Stimulated activated CD4-positive, alpha-beta T cell treated with anti-CD3 and anti-CD28 coated beads, Interleukin-4, amount 100 ng/mL, for 4 hours (primary cell): ENCODE measurements around the gene CCDC107.

ENCODE experiments used
- DNase-seq, 2 experiments: peaks; one replicate each; pipeline ENCODE4 v3.0.0-alpha.2; 2020

Gene CCDC107

GRCh38 chr9:35664531-35665470, 6.7 kb downstream of the CCDC107 start, which contains the start of gene ARHGEF39:
TSS of gene ARHGEF39 (minus strand) at chr9:35665195. CDS start at chr9:35665169, 26 bp downstream.
- DNase-seq = peak; percentile 54 to 61

GRCh38 chr9:35665471-35665818, 7.4 kb downstream of the CCDC107 start:
- no peak for DNase-seq

GRCh38 chr9:35666045-35666444, 8.0 kb downstream of the CCDC107 start:
- DNase-seq = no peak

DNA sequence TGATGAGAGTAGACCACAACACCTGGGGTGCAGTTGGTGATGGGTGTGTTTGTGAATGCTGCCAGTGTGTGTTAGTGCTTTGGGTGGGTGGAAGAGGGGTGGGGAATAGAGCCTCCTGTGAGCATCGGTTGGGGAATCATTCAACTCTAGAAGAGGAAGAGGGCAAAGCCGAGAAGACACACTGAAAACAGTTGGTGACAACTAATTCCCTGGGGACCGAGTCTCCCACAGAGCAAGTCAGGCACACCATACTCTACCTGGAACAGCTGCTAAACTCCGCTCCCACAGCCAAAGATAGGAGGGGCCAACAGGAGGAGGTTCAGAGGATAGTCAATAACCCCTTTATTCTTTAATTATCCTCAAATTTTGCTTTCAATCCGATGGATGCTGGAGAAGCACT, 8.5 kb downstream of the CCDC107 start:
- DNase-seq = no peak

DNA sequence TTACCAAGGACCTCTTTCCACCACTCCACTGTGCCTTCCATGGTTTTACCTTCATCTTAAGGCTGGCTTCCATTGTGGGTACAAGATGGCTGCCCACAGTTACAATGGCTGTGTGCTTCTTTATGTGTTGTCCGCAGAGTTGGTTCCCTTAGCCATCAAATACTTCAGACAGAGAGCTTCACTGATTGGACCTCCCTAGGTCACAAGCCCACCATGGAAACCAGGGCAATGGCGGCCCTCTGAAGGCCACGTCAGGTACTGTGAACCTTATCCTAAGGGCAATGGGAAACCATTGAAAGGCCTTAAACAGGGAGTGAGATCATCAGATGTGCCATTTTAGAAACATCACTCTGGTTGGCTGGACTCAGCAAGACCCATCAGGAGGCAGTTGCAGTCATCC, 9.8 kb downstream of the CCDC107 start:
- DNase-seq = no peak

GRCh38 chr9:35669331-35670145, 11.4 kb downstream of the CCDC107 start:
- no peak for DNase-seq

- no peak for DNase-seq
Measured at GRCh38 chr9:35673132-35674024, 15.3 kb downstream of the CCDC107 start, which contains the start of gene CA9. TSS of gene CA9 (plus strand) at chr9:35673928. CDS start at chr9:35673960, 32 bp downstream.

- DNase-seq = no peak
Measured at GRCh38 chr9:35674025-35674361, 15.9 kb downstream of the CCDC107 start.

GRCh38 chr9:35675204-35675603, 17.1 kb downstream of the CCDC107 start:
- DNase-seq = no peak

- no peak for DNase-seq
Measured at GRCh38 chr9:35675732-35676392, 17.8 kb downstream of the CCDC107 start.

DNA sequence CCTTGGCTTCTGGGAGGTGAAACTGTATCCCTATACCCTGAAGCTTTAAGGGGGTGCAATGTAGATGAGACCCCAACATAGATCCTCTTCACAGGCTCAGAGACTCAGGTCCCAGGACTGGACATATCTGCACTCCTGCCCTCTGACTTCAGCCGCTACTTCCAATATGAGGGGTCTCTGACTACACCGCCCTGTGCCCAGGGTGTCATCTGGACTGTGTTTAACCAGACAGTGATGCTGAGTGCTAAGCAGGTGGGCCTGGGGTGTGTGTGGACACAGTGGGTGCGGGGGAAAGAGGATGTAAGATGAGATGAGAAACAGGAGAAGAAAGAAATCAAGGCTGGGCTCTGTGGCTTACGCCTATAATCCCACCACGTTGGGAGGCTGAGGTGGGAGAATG, 21.0 kb downstream of the CCDC107 start:
- no peak for DNase-seq

DNA sequence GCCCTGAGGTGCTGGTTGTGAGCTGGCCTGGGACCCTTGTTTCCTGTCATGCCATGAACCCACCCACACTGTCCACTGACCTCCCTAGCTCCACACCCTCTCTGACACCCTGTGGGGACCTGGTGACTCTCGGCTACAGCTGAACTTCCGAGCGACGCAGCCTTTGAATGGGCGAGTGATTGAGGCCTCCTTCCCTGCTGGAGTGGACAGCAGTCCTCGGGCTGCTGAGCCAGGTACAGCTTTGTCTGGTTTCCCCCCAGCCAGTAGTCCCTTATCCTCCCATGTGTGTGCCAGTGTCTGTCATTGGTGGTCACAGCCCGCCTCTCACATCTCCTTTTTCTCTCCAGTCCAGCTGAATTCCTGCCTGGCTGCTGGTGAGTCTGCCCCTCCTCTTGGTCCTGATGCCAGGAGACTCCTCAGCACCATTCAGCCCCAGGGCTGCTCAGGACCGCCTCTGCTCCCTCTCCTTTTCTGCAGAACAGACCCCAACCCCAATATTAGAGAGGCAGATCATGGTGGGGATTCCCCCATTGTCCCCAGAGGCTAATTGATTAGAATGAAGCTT, 21.8 kb downstream of the CCDC107 start:
- no peak for DNase-seq

DNA sequence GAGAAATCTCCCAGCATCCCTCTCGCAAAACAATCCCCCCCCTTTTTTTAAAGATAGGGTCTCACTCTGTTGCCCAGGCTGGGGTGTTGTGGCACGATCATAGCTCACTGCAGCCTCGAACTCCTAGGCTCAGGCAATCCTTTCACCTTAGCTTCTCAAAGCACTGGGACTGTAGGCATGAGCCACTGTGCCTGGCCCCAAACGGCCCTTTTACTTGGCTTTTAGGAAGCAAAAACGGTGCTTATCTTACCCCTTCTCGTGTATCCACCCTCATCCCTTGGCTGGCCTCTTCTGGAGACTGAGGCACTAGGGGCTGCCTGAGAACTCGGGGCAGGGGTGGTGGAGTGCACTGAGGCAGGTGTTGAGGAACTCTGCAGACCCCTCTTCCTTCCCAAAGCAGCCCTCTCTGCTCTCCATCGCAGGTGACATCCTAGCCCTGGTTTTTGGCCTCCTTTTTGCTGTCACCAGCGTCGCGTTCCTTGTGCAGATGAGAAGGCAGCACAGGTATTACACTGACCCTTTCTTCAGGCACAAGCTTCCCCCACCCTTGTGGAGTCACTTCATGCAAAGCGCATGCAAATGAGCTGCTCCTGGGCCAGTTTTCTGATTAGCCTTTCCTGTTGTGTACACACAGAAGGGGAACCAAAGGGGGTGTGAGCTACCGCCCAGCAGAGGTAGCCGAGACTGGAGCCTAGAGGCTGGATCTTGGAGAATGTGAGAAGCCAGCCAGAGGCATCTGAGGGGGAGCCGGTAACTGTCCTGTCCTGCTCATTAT, 22.4 kb downstream of the CCDC107 start:
- DNase-seq = no peak

- no peak for DNase-seq
Measured at GRCh38 chr9:35681341-35682002, 23.4 kb downstream of the CCDC107 start.

- DNase-seq = no peak
Measured at GRCh38 chr9:35682051-35682450, 24.0 kb downstream of the CCDC107 start.

DNA sequence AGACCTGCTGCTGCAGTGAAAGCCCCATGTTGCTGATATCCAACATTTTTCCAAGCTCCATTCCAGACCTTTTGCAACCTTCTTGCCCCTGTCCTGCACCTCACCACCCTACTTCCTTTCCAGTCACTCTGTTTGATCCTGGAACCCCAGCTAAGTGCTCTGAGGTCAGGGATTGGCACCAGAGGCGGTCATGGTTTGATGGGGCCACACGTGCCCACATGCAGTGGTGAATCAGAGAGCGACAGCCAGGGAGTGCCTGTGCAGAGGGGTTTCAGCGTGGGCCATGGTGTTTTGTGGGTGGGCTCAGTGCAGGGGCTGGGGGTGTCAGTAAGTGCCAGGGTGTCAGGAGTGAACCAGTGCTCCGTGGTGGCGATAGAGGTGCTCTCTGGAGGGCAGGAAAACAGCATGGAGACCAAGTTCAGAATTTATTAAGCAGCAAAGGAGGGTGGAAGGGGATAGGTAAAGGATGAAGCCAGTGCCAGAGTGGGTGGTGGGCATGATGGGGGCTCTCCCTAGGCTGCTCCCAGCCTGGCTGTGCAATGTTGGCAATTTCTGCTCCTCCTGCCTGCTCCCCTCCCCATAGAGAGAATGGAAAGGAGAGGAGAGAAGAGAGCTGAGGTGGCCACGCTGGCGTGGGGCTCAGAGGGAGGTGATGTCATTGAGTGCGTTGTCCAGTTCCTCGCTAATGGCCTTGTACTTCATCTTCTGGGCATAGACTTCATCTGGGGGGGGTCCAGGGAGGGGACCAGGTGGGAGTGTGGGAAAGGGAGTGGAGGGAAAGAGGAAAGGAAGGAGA, 24.6 kb downstream of the CCDC107 start:
- DNase-seq = no peak

GRCh38 chr9:35683323-35683722, 25.2 kb downstream of the CCDC107 start:
- DNase-seq = no peak

- DNase-seq = no peak
Measured at GRCh38 chr9:35684921-35685320, 26.8 kb downstream of the CCDC107 start.

- DNase-seq = no peak
Measured at GRCh38 chr9:35685506-35685905, 27.4 kb downstream of the CCDC107 start.
